Activated CD8-positive, alpha-beta T cell treated with anti-CD3 and anti-CD28 coated beads, Interleukin-2, amount 10 ng/mL, durations not matched to agents 7 days and 5 days (primary cell): Measurements from ENCODE around the gene RNF157. TPM values are rescaled to one million over a fixed set of nuclear protein-coding genes. Genes with fewer than 3 reads are reported as not detected.
"Not testable (repeated sequence)": the region's sequence is repeated elsewhere in the genome, so short reads cannot be mapped to it uniquely, and the experiment has no call there.

ENCODE experiments used
- ATAC-seq: fragments of 150-1000 bp; cut with Tn5 transposase; one replicate; pipeline ENCODE4 v1.10.0; 2021; ENCODE audit warnings: moderate library complexity
- CTCF ChIA-PET: fragments of 350-600 bp; sonication (Branson Sonifier 250); formaldehyde crosslinking; loops from one replicate; lab custom pipeline; 2021; ENCODE audit warnings: antibody characterized with exemption; lab: Charles Lee
- POLR2A ChIA-PET: fragments of 350-600 bp; sonication (Branson Sonifier 250); formaldehyde crosslinking; loops from one replicate; lab custom pipeline; 2021; ENCODE audit warnings: antibody characterized with exemption; lab: Charles Lee
- DNase-seq: peaks from one replicate; pipeline ENCODE4 v3.0.0-alpha.2; 2020
- H3K27ac Mint-ChIP-seq: one replicate; pipeline ENCODE4 v1.8.0; 2021; ENCODE audit warnings: mild to moderate bottlenecking, mixed read lengths
- H3K27me3 Mint-ChIP-seq: one replicate; pipeline ENCODE4 v1.8.0; 2021; ENCODE audit warnings: low read depth, mixed read lengths
- H3K36me3 Mint-ChIP-seq: one replicate; pipeline ENCODE4 v1.8.0; 2021; ENCODE audit warnings: low read depth, mixed read lengths
- H3K4me1 Mint-ChIP-seq: one replicate; pipeline ENCODE4 v1.8.0; 2021; ENCODE audit warnings: low read depth, mixed read lengths
- H3K4me3 Mint-ChIP-seq: one replicate; pipeline ENCODE4 v1.8.0; 2021; ENCODE audit warnings: mild to moderate bottlenecking, mixed read lengths
- H3K9me3 Mint-ChIP-seq: one replicate; pipeline ENCODE4 v1.8.0; 2022; ENCODE audit warnings: mixed read lengths; ENCODE audit not compliant: insufficient read depth
- total RNA-seq, 2 experiments: library from RNA; stranded (reverse); gene quantifications; one replicate each; pipeline ENCODE4 v1.2.3, GENCODE V29; 2021

The RNF157 gene
- total RNA-seq, 2 experiments from 2014 or later, result 150 to 165 TPM

DNA sequence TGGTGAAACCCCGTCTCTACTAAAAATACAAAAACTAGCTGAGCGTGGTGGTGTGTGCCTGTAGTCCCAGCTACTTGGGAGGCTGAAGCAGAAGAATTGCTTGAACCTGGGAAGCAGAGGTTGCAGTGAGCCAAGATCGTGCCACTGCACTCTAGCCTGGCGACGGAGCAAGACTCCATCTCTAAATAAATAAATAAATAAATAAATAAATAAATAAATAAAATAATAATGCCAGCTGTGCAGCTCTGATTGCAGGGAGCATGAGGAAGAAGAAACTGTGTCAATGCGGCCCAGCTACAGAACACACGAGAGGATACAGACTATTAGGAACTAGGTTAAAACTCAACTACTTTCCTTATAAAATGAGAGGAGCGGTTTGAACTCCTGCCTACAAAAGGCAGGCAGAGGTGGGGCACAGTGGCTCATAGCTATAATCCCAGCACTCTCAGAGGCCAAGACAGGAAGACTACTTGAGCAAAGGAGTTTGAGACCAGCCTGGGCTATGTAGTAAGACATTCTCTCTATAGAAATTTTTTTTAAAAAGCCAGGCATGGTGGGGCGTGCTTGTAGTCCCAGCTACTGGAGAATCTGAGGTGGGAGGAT is 34.6 kb downstream of the RNF157 start:
- CTCF ChIA-PET, result interaction anchor here (1.1 to 5.1 kb wide), 3 partner anchors 25 to 60 kb away, joined by 3 to 27 read pairs (median 5); no protein-coding TSS in a partner anchor
- peaks cover 77% of the 10 kb centered on the region for H3K36me3 Mint-ChIP-seq

DNA sequence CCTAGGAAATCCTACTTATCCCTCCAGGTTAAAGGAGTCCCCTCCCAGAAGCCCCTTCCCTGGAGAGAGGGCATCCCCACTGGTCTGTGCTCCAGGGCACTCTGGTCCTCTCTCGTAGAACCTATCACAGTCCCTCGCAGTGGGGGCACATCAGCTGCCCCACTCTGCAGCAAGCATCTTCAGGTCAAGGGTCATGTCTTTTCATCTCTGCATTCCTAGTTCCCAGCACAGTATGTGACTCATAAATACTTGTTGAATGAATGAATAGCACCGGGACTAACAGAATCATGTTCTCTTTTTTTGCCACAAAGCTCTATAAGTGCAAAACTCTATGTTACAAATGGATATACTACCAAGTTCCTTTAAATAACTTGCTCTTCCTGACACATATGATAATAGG is 36.0 kb downstream of the RNF157 start:
- ChIA-PET POLR2A (no interaction called here), CTCF (no interaction called here)
- H3K27ac Mint-ChIP-seq, result peak overlapping the region; percentile 44
- H3K36me3 Mint-ChIP-seq, result peaks cover 79% of the 10 kb centered on the region
- peaks cover 72% of the 10 kb centered on the region for H3K4me1 Mint-ChIP-seq
- H3K27me3 Mint-ChIP-seq, result no peaks in the 10 kb centered on the region
- H3K9me3 Mint-ChIP-seq, result no peaks in the 10 kb centered on the region
- DNase-seq, result no peak
- no peak for ATAC-seq
- no peak overlapping the region for H3K4me3 Mint-ChIP-seq

More for the DNA sequence above, 34.6 kb downstream of the RNF157 start:
- peaks cover 68% of the 10 kb centered on the region for H3K4me1 Mint-ChIP-seq
- POLR2A ChIA-PET, result interaction anchor here (0.6 to 4.9 kb wide), 3 partner anchors 13 to 42 kb away, joined by 3 to 46 read pairs (median 3); no protein-coding TSS in a partner anchor
- H3K9me3 Mint-ChIP-seq, DNase-seq, ATAC-seq, H3K27me3 Mint-ChIP-seq, H3K4me3 Mint-ChIP-seq: not testable (repeated sequence)
- H3K27ac Mint-ChIP-seq, result peak overlapping the region; percentile 68

DNA sequence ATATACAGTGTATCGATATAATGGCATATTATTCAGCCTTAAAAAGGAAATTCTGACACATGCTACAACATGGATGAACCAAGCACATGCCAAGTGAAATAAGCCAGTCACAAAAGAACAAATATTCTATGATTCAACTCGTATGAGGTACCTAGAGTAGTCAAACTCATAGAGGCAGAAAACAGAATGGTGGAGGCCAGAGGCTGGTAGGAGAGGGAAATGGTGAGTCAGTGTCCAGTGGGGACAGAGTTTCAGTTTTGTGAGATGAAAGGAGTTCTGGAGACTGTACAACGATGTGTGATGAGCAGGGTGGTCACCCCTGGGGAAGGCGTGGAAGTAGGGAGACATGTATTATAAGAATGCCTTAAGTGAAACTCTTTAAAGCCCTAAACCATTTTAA is 39.9 kb downstream of the RNF157 start:
- no peak overlapping the region for H3K4me3 Mint-ChIP-seq
- no peaks in the 10 kb centered on the region for H3K27me3 Mint-ChIP-seq
- POLR2A ChIA-PET, result interaction anchor here (1.1 to 7.8 kb wide), 2 partner anchors 40 to 68 kb away, joined by 3 to 61 read pairs; partner anchors contain the start of gene RNF157
- peak overlapping the region; percentile 79 for H3K27ac Mint-ChIP-seq
- ATAC-seq, result peak; percentile 27
- H3K9me3 Mint-ChIP-seq, result no peaks in the 10 kb centered on the region
- H3K4me1 Mint-ChIP-seq, result peaks cover 71% of the 10 kb centered on the region
- no peak for DNase-seq
- H3K36me3 Mint-ChIP-seq, result peaks cover 79% of the 10 kb centered on the region
- CTCF ChIA-PET, result interaction anchor here (1.2 to 1.5 kb wide), 2 partner anchors 18 to 79 kb away, joined by 3 to 4 read pairs; no protein-coding TSS in a partner anchor

DNA sequence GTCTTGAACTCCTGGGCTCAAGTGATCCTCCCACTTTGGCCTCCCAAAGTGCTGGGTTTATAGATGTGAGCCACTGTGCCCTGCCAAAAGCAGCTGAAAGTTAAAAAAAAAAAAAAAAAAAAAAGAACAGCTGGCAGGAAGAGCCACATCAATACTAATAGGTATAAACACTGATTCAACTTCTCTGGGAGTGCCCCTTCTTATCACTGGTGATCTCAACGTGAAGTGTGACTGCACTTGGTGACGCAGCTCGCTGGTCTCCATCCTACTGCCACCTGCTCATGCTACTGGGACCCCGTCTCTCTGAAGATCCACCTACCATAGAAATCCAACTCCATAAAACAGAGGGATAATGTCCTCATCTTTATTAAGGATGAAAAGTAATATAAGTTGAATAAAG is 40.8 kb downstream of the RNF157 start:
- CTCF ChIA-PET, result interaction anchor here (0.8 to 1.9 kb wide), 8 partner anchors 8 to 80 kb away, joined by 3 to 6 read pairs (median 4); no protein-coding TSS in a partner anchor
- Mint-ChIP-seq H3K4me3 (no peak overlapping the region), H3K36me3 (peaks cover 86% of the 10 kb centered on the region)

DNA sequence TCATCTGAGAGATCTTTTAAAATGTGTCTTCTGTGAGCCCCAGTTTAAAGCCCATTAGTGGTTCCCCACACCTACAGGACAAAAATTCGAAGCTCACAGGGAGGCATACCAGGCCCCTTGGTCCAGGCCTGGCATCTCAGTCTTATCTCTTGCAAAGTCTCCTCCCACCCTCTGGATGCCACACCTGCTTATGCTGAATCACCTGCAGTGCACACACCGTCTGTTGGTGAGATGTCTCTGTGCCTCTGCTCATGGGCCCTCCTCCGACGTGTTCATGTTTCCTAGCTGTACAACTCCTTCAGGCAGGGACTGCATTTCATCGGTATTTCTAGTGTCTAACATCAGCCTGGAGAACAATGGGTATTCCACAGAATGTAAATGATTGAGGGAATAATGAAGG is 41.6 kb downstream of the RNF157 start:
- Mint-ChIP-seq H3K4me1 (peaks cover 80% of the 10 kb centered on the region), H3K9me3 (no peaks in the 10 kb centered on the region), H3K36me3 (peaks cover 87% of the 10 kb centered on the region), H3K27me3 (no peaks in the 10 kb centered on the region), H3K4me3 (no peak overlapping the region), H3K27ac (peak overlapping the region; percentile 77)
- ATAC-seq, result no peak
- DNase-seq, result no peak
- ChIA-PET POLR2A (interaction anchor here (1.1 to 7.8 kb wide), 8 partner anchors 9 to 76 kb away, joined by 3 to 61 read pairs (median 4); no protein-coding TSS in a partner anchor), CTCF (interaction anchor here (0.8 to 1.9 kb wide), 9 partner anchors 9 to 81 kb away, joined by 3 to 6 read pairs (median 3); no protein-coding TSS in a partner anchor)

More for the DNA sequence above, 40.8 kb downstream of the RNF157 start:
- DNase-seq (peak; percentile 59), ATAC-seq (peak; percentile 75)
- peak overlapping the region; percentile 80 for H3K27ac Mint-ChIP-seq
- peaks cover 79% of the 10 kb centered on the region for H3K4me1 Mint-ChIP-seq
- no peaks in the 10 kb centered on the region for H3K9me3 Mint-ChIP-seq
- POLR2A ChIA-PET, result interaction anchor here (0.7 to 7.8 kb wide), 8 partner anchors 8 to 75 kb away, joined by 4 to 61 read pairs (median 4); no protein-coding TSS in a partner anchor
- H3K27me3 Mint-ChIP-seq, result no peaks in the 10 kb centered on the region

DNA sequence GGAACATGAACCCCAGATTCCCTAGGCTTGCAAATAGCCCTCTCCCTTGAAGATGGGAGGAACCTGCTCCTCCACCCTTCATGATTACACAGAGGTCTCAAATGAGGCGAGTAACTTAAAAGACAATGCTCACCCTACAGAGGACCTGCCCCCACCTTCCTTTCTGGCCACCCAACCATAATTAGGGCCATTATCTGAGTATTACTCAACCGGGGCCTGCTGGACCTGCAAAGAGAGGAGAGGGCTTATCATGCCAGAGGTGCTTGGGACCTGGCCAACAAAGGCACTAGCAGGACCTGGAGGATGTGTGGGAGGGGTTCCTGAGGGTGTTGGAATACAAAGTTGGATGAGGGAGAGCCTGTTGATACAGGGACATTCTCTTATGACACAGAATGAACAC is 42.4 kb downstream of the RNF157 start:
- no peaks in the 10 kb centered on the region for H3K27me3 Mint-ChIP-seq
- H3K27ac Mint-ChIP-seq, result peak overlapping the region; percentile 48
- POLR2A ChIA-PET, result interaction anchor here (1.1 to 7.8 kb wide), 2 partner anchors 58 to 71 kb away, joined by 3 to 61 read pairs; no protein-coding TSS in a partner anchor
- DNase-seq, result no peak
- peaks cover 88% of the 10 kb centered on the region for H3K36me3 Mint-ChIP-seq
- CTCF ChIA-PET, result interaction anchor here (0.6 to 1.9 kb wide), 3 partner anchors 18 to 82 kb away, joined by 3 to 6 read pairs (median 3); no protein-coding TSS in a partner anchor
- no peak overlapping the region for H3K4me3 Mint-ChIP-seq
- peaks cover 88% of the 10 kb centered on the region for H3K4me1 Mint-ChIP-seq
- H3K9me3 Mint-ChIP-seq, result no peaks in the 10 kb centered on the region
- no peak for ATAC-seq

DNA sequence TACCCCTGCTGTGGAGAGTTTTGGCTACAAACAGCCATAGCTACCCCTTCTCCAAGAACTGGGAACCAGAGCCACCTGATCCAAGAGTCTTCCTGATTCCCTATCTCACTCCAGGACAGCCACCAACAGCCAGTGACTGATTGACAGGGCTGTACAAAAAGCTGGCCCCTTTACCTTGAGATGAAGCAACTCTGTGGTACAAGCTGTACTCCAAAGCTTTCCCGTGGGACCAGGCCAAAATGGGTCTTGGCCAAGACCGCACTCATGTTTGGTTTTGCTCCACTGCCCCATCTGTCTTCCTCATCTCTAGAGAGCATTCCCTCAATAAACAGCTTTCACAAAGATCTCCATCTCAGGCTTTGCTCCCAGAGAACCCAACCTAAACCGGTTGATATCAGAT is 43.6 kb downstream of the RNF157 start:
- peaks cover 87% of the 10 kb centered on the region for H3K36me3 Mint-ChIP-seq
- ChIA-PET POLR2A (interaction anchor here (1.5 to 7.8 kb wide), 3 partner anchors 60 to 75 kb away, joined by 3 to 61 read pairs (median 8); no protein-coding TSS in a partner anchor), CTCF (interaction anchor here (0.9 to 1.3 kb wide), 3 partner anchors 14 to 75 kb away, joined by 3 read pairs; no protein-coding TSS in a partner anchor)
- H3K27me3 Mint-ChIP-seq, result no peaks in the 10 kb centered on the region
- H3K9me3 Mint-ChIP-seq, result no peaks in the 10 kb centered on the region
- DNase-seq (no peak), ATAC-seq (no peak)
- no peak overlapping the region for H3K4me3 Mint-ChIP-seq
- no peak overlapping the region for H3K27ac Mint-ChIP-seq
- peaks cover 91% of the 10 kb centered on the region for H3K4me1 Mint-ChIP-seq

DNA sequence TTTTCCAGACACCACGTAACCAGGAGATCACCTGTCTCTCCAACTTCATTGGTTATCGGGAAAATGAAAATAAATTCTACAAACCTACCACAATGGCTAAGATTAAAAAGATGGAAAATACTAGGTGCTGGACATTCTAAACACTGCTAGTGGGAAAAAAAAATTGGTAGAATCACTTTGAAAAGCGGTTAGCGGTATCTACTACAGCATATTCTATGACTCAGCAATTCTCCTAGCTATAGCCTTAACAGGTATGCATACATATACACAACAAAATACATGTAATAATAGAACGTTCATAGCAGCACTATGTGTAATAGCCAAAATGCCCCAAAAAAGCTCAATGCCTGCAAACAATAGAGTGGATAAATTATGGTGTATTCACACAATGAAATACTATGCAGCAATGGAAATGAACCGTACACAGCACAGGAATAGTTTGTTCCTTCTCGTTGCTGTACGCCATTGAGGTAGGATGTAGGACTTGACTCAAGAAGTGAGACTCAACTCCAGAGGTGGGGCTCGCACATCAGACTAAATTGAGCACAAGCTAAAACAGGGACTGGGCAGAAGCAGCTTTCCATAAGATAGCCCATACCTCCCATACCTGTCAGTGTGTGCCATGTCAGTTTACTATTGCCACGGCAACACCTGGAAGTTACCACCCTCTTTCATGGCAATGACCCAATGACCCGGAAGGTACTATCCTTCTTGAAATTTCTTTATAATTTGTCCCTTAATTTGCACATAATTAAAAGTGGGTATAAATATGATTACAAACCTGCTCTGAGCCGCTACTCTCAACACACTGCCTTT is 44.8 kb downstream of the RNF157 start:
- ChIA-PET POLR2A (interaction anchor here (0.6 to 7.8 kb wide), 7 partner anchors 13 to 76 kb away, joined by 3 to 61 read pairs (median 4); partner anchors contain the start of gene UBALD2), CTCF (interaction anchor here (1.0 to 1.3 kb wide), 4 partner anchors 12 to 84 kb away, joined by 3 to 5 read pairs (median 3); no protein-coding TSS in a partner anchor)
- DNase-seq (no peak), ATAC-seq (no peak)
- Mint-ChIP-seq H3K4me1 (peaks cover 89% of the 10 kb centered on the region), H3K27me3 (no peaks in the 10 kb centered on the region), H3K4me3 (no peak overlapping the region), H3K36me3 (peaks cover 80% of the 10 kb centered on the region), H3K9me3 (no peaks in the 10 kb centered on the region), H3K27ac (peak overlapping the region; percentile 97)

DNA sequence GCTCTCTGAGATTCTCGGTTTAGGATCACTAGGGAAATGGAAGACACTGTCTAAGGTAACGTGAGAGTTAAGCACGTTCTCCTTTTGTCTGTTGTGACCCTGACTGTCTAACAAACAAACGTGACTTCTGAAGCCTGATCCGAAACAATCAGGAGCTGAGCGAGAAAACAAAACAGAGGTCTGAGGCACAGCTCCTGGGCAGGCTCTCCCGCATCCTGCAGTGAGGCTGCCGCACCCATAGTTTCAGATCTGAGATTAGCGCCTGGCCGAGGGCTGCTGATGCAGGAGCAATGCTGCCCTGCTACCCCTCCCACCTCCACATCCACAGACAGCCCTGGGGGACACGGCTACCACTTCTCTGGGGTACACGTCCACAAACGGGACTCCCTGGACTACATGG is 46.7 kb downstream of the RNF157 start:
- H3K36me3 Mint-ChIP-seq, result peaks cover 77% of the 10 kb centered on the region
- ChIA-PET POLR2A (interaction anchor here (0.8 to 17.6 kb wide), 12 partner anchors 9 to 75 kb away, joined by 3 to 722 read pairs (median 18); partner anchors contain the start of genes FOXJ1 and UBALD2), CTCF (interaction anchor here (1.2 to 7.1 kb wide), 7 partner anchors 10 to 86 kb away, joined by 3 to 96 read pairs (median 20); partner anchors contain the start of gene UBALD2)
- peak overlapping the region; percentile 73 for H3K4me3 Mint-ChIP-seq
- H3K27me3 Mint-ChIP-seq, result no peaks in the 10 kb centered on the region
- H3K27ac Mint-ChIP-seq, result peak overlapping the region; percentile 97
- no peaks in the 10 kb centered on the region for H3K9me3 Mint-ChIP-seq
- H3K4me1 Mint-ChIP-seq, result peaks cover 88% of the 10 kb centered on the region
- ATAC-seq, result peak; percentile 41
- peak; percentile 69 for DNase-seq

DNA sequence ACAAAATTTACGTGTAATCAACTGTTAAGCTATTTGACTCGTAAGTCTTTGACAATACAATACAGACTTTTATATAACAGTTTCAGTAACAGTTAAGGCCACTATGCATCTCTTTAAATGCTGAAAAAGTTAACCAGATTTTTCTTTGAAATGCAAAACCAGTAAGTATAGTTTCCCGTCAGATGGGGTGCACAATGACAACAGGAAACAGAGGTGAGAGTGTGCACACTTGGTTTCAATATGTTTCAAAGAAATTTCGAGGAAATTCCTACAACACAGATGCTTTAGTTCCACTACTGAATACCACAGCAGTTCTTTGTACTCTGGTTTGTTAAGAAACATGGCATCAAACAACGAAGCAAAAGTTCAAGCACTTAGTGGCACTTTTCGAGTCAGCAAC is 48.4 kb downstream of the RNF157 start:
- H3K4me1 Mint-ChIP-seq, result peaks cover 89% of the 10 kb centered on the region
- peak; percentile 78 for DNase-seq
- POLR2A ChIA-PET, result interaction anchor here (0.7 to 17.6 kb wide), 17 partner anchors 10 to 86 kb away, joined by 3 to 722 read pairs (median 11); partner anchors contain the start of genes FOXJ1, RNF157 and UBALD2

More for the DNA sequence above, 48.4 kb downstream of the RNF157 start:
- peak; percentile 85 for ATAC-seq
- no peaks in the 10 kb centered on the region for H3K27me3 Mint-ChIP-seq
- CTCF ChIA-PET, result interaction anchor here (0.8 to 7.1 kb wide), 19 partner anchors 9 to 88 kb away, joined by 3 to 96 read pairs (median 5); partner anchors contain the start of gene UBALD2
- peaks cover 73% of the 10 kb centered on the region for H3K36me3 Mint-ChIP-seq
- peak overlapping the region; percentile 97 for H3K27ac Mint-ChIP-seq
- H3K4me3 Mint-ChIP-seq, result peak overlapping the region; percentile 73
- H3K9me3 Mint-ChIP-seq, result no peaks in the 10 kb centered on the region
